Karpas-422 (cell line): ENCODE data around the gene HMOX2. TPM values are rescaled to one million over a fixed set of nuclear protein-coding genes. Genes with fewer than 3 reads are reported as not detected.

Experiments
- DNase-seq: peaks from one replicate; pipeline ENCODE4 v3.0.0-alpha.2; 2015
- H2AFZ ChIP-seq: fragments of 200-600 bp; sonication (generic); 2 replicates; pipeline ENCODE4 v1.6.1; 2014; ENCODE audit warnings: antibody characterized with exemption, low read length, mixed read lengths
- H3K27ac ChIP-seq: fragments of 200-600 bp; sonication (generic); 2 replicates; pipeline ENCODE4 v1.5.1; 2014; ENCODE audit warnings: mild to moderate bottlenecking, low read length, moderate library complexity
- H3K27me3 ChIP-seq: fragments of 200-600 bp; sonication (generic); 2 replicates; pipeline ENCODE4 v1.6.1; 2014; ENCODE audit warnings: low read length, mixed read lengths
- H3K36me3 ChIP-seq: fragments of 200-600 bp; sonication (generic); 2 replicates; pipeline ENCODE4 v1.6.1; 2014; ENCODE audit warnings: low read length, mixed read lengths; ENCODE audit not compliant: insufficient read depth
- H3K4me1 ChIP-seq: fragments of 200-600 bp; sonication (generic); 2 replicates; pipeline ENCODE4 v1.6.1; 2014; ENCODE audit warnings: mild to moderate bottlenecking, low read length, mixed read lengths
- H3K4me2 ChIP-seq: fragments of 200-600 bp; sonication (generic); 2 replicates; pipeline ENCODE4 v1.6.1; 2014; ENCODE audit warnings: low read length, low read depth, mild to moderate bottlenecking; ENCODE audit not compliant: poor library complexity, severe bottlenecking
- H3K4me3 ChIP-seq: fragments of 200-600 bp; sonication (generic); 2 replicates; pipeline ENCODE4 v1.5.1; 2014; ENCODE audit warnings: mild to moderate bottlenecking, antibody characterized with exemption, low read length, mixed read lengths
- H3K79me2 ChIP-seq: fragments of 200-600 bp; sonication (generic); 2 replicates; pipeline ENCODE4 v1.6.1; 2014; ENCODE audit warnings: mild to moderate bottlenecking, low read length, mixed read lengths
- H3K9ac ChIP-seq: fragments of 200-600 bp; sonication (generic); 2 replicates; pipeline ENCODE4 v1.6.0; 2014; ENCODE audit warnings: low read length
- H3K9me2 ChIP-seq: fragments of 200-600 bp; sonication (generic), shearing (Covaris generic); replicated peaks from 2 replicates; pipeline ENCODE4 v1.6.0; 2014; ENCODE audit warnings: mild to moderate bottlenecking, low read length, moderate library complexity; ENCODE audit not compliant: insufficient read depth
- H3K9me3 ChIP-seq: fragments of 300-700, 200-600 bp; sonication (generic); 2 replicates; pipeline ENCODE4 v1.6.1; 2014; ENCODE audit warnings: low read length, mixed read lengths
- H4K20me1 ChIP-seq: fragments of 200-600 bp; sonication (generic); 2 replicates; pipeline ENCODE4 v1.6.1; 2014; ENCODE audit warnings: mild to moderate bottlenecking, antibody characterized with exemption, low read length, low read depth; ENCODE audit not compliant: insufficient read depth
- total RNA-seq: library from RNA; depleted of rRNA; stranded (reverse); fragments of >200 nt; shearing (Covaris generic); gene quantifications from 2 replicates; pipeline ENCODE4 v1.2.3, GENCODE V29; 2014; ENCODE audit warnings: low replicate concordance; rRNA removed

HMOX2 gene
- total RNA-seq: 50.1 and 76.2 TPM in 2 replicates

GRCh38 chr16:4475880-4476788 lies at the start of gene HMOX2:
Gene HMOX2 (plus strand): TSS chr16:4476398. CDS start chr16:4505525, 29,127 bp downstream.
- Histone ChIP-seq H3K9me3 (no peaks in the 10 kb centered on the region), H3K4me2 (peak within 1 kb of the TSS; percentile 100), H3K4me1 (peaks cover 39% of the 10 kb centered on the region), H3K36me3 (no peaks in the 10 kb centered on the region), H3K9ac (peak within 1 kb of the TSS; percentile 86), H2AFZ (no peak within 1 kb of the TSS; the same call in 1 of the 2 replicates), H3K27me3 (no peaks in the 10 kb centered on the region), H3K79me2 (peaks cover 64% of the 10 kb centered on the region), H3K9me2 (no peaks in the 10 kb centered on the region), H3K4me3 (peak within 1 kb of the TSS; percentile 100), H4K20me1 (no peaks in the 10 kb centered on the region; the same call in 1 of the 2 replicates), H3K27ac (peak within 1 kb of the TSS; percentile 89)
- DNase-seq: peak; percentile 98

GRCh38 chr16:4426722-4427372 lies 49.4 kb upstream of the HMOX2 start:
- H3K79me2 ChIP-seq: peaks cover 48% of the 10 kb centered on the region
- peak overlapping the region; percentile 98 for H3K4me3 ChIP-seq

GRCh38 chr16:4428500-4428899 lies 47.7 kb upstream of the HMOX2 start:
- no peak overlapping the region for H3K27ac ChIP-seq

More at GRCh38 chr16:4426722-4427372, 49.4 kb upstream of the HMOX2 start:
- no peak overlapping the region for H2AFZ ChIP-seq
- 0 out of 2 replicates have a peak, but pooled peaks cover 6% of the 10 kb centered on the region for H4K20me1 ChIP-seq
- H3K27me3 ChIP-seq: no peaks in the 10 kb centered on the region
- peak overlapping the region; percentile 93 for H3K4me2 ChIP-seq
- H3K9me2 ChIP-seq: no peaks in the 10 kb centered on the region
- H3K9me3 ChIP-seq: no peaks in the 10 kb centered on the region
- peaks cover 20% of the 10 kb centered on the region for H3K4me1 ChIP-seq
- DNase-seq: no peak
- peak overlapping the region; percentile 90 for H3K9ac ChIP-seq
- H3K36me3 ChIP-seq: peaks cover 12% of the 10 kb centered on the region; the same call in 1 of the 2 replicates
- peak overlapping the region; percentile 88; the same call in 1 of the 2 replicates for H3K27ac ChIP-seq

GRCh38 chr16:4431023-4431422 lies 45.2 kb upstream of the HMOX2 start:
- H2AFZ ChIP-seq: no peak overlapping the region
- H3K4me3 ChIP-seq: no peak overlapping the region
- H3K79me2 ChIP-seq: peaks cover 53% of the 10 kb centered on the region
- no peaks in the 10 kb centered on the region for H3K27me3 ChIP-seq
- peaks cover 27% of the 10 kb centered on the region for H3K36me3 ChIP-seq
- no peaks in the 10 kb centered on the region for H3K9me2 ChIP-seq
- H3K9ac ChIP-seq: no peak overlapping the region
- H3K27ac ChIP-seq: no peak overlapping the region
- H4K20me1 ChIP-seq: 0 out of 2 replicates have a peak, but pooled peaks cover 6% of the 10 kb centered on the region
- no peak for DNase-seq
- H3K4me2 ChIP-seq: no peak overlapping the region
- no peaks in the 10 kb centered on the region for H3K9me3 ChIP-seq
- peaks cover 13% of the 10 kb centered on the region for H3K4me1 ChIP-seq

More at GRCh38 chr16:4428500-4428899, 47.7 kb upstream of the HMOX2 start:
- H3K4me3 ChIP-seq: no peak overlapping the region
- 0 out of 2 replicates have a peak, but pooled peaks cover 6% of the 10 kb centered on the region for H4K20me1 ChIP-seq
- H2AFZ ChIP-seq: no peak overlapping the region
- H3K4me1 ChIP-seq: peaks cover 20% of the 10 kb centered on the region
- peaks cover 52% of the 10 kb centered on the region for H3K79me2 ChIP-seq
- no peak overlapping the region for H3K4me2 ChIP-seq
- no peak overlapping the region for H3K9ac ChIP-seq
- no peaks in the 10 kb centered on the region for H3K27me3 ChIP-seq
- H3K9me3 ChIP-seq: no peaks in the 10 kb centered on the region
- no peak for DNase-seq
- H3K9me2 ChIP-seq: no peaks in the 10 kb centered on the region
- H3K36me3 ChIP-seq: peaks cover 12% of the 10 kb centered on the region; the same call in 1 of the 2 replicates

- no peaks in the 10 kb centered on the region for H3K27me3 ChIP-seq
- DNase-seq: no peak
- H3K4me1 ChIP-seq: no peaks in the 10 kb centered on the region
- H2AFZ ChIP-seq: no peak overlapping the region
- peaks cover 32% of the 10 kb centered on the region for H3K79me2 ChIP-seq
- no peak overlapping the region for H3K27ac ChIP-seq
- peaks cover 31% of the 10 kb centered on the region for H3K36me3 ChIP-seq
- no peak overlapping the region for H3K4me3 ChIP-seq
- no peaks in the 10 kb centered on the region for H3K9me2 ChIP-seq
- H3K4me2 ChIP-seq: no peak overlapping the region
- H4K20me1 ChIP-seq: no peaks in the 10 kb centered on the region
- H3K9ac ChIP-seq: no peak overlapping the region
- H3K9me3 ChIP-seq: no peaks in the 10 kb centered on the region
These were observed 43.0 kb upstream of the HMOX2 start for GRCh38 chr16:4433228-4433627.

GRCh38 chr16:4433914-4434787 lies 42.0 kb upstream of the HMOX2 start:
- Histone ChIP-seq H2AFZ (no peak overlapping the region), H3K27me3 (no peaks in the 10 kb centered on the region), H3K4me3 (no peak overlapping the region), H3K9me2 (no peaks in the 10 kb centered on the region), H4K20me1 (no peaks in the 10 kb centered on the region), H3K9me3 (no peaks in the 10 kb centered on the region), H3K36me3 (peaks cover 27% of the 10 kb centered on the region), H3K79me2 (peaks cover 24% of the 10 kb centered on the region), H3K4me2 (no peak overlapping the region), H3K4me1 (no peaks in the 10 kb centered on the region), H3K9ac (no peak overlapping the region), H3K27ac (no peak overlapping the region)
- DNase-seq: no peak

- H4K20me1 ChIP-seq: no peaks in the 10 kb centered on the region
- H3K4me3 ChIP-seq: no peak overlapping the region
- H3K4me1 ChIP-seq: no peaks in the 10 kb centered on the region
- no peak overlapping the region for H3K27ac ChIP-seq
- H3K9ac ChIP-seq: no peak overlapping the region
- H3K27me3 ChIP-seq: no peaks in the 10 kb centered on the region
- H2AFZ ChIP-seq: no peak overlapping the region
- no peak overlapping the region for H3K4me2 ChIP-seq
- DNase-seq: peak; percentile 34
- H3K36me3 ChIP-seq: peaks cover 30% of the 10 kb centered on the region
- H3K9me3 ChIP-seq: no peaks in the 10 kb centered on the region
- H3K79me2 ChIP-seq: peaks cover 15% of the 10 kb centered on the region; the same call in 1 of the 2 replicates
- H3K9me2 ChIP-seq: no peaks in the 10 kb centered on the region
These were observed 40.7 kb upstream of the HMOX2 start for GRCh38 chr16:4435337-4436067.
